Activated CD8-positive, alpha-beta T cell treated with anti-CD3 and anti-CD28 coated beads, Interleukin-2, amount 10 ng/mL, durations not matched to agents 7 days and 5 days (primary cell): ENCODE results near the gene GRHL1. TPM values are rescaled to one million over a fixed set of nuclear protein-coding genes. Genes with fewer than 3 reads are reported as not detected.
A peak's percentile ranks its signal among the peaks of the same experiment; 100 is the strongest.

Experiments used
- ATAC-seq: fragments of 150-1000 bp; cut with Tn5 transposase; one replicate; pipeline ENCODE4 v1.10.0; 2021; ENCODE audit warnings: moderate library complexity
- CTCF ChIA-PET: fragments of 350-600 bp; sonication (Branson Sonifier 250); formaldehyde crosslinking; loops from one replicate; lab custom pipeline; 2021; ENCODE audit warnings: antibody characterized with exemption; lab: Charles Lee
- POLR2A ChIA-PET: fragments of 350-600 bp; sonication (Branson Sonifier 250); formaldehyde crosslinking; loops from one replicate; lab custom pipeline; 2021; ENCODE audit warnings: antibody characterized with exemption; lab: Charles Lee
- DNase-seq: peaks from one replicate; pipeline ENCODE4 v3.0.0-alpha.2; 2020
- H3K27ac Mint-ChIP-seq: one replicate; pipeline ENCODE4 v1.8.0; 2021; ENCODE audit warnings: mild to moderate bottlenecking, mixed read lengths
- H3K27me3 Mint-ChIP-seq: one replicate; pipeline ENCODE4 v1.8.0; 2021; ENCODE audit warnings: low read depth, mixed read lengths
- H3K36me3 Mint-ChIP-seq: one replicate; pipeline ENCODE4 v1.8.0; 2021; ENCODE audit warnings: low read depth, mixed read lengths
- H3K4me1 Mint-ChIP-seq: one replicate; pipeline ENCODE4 v1.8.0; 2021; ENCODE audit warnings: low read depth, mixed read lengths
- H3K4me3 Mint-ChIP-seq: one replicate; pipeline ENCODE4 v1.8.0; 2021; ENCODE audit warnings: mild to moderate bottlenecking, mixed read lengths
- H3K9me3 Mint-ChIP-seq: one replicate; pipeline ENCODE4 v1.8.0; 2022; ENCODE audit warnings: mixed read lengths; ENCODE audit not compliant: insufficient read depth
- total RNA-seq, 2 experiments: library from RNA; stranded (reverse); gene quantifications; one replicate each; pipeline ENCODE4 v1.2.3, GENCODE V29; 2021

The GRHL1 gene
- total RNA-seq, 2 experiments from 2014 or later: 0.55 to 0.57 TPM

DNA sequence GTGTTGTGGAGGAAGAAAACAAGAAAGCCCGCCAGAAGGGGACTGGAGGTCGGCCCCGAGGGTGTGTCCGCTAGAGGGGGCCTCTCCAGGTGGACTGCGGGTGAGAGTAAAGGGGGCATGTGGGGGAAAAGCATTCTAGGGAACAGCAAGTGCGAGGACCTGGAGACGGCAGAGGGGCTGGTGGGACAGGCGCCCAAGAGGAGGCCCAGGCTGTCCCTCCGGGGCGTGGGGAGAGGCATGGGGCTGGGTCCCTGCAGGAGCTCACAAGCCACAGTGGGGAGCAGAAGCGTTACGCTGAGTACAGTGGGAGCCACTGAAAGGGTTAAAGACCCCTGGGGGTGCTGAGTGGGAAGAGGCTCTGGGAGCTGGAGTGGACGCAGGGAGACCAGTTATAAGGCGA, 90.2 kb downstream of the GRHL1 start:
- ChIA-PET CTCF (interaction anchor here (1.2 kb wide), 1 partner anchor 57 kb away, joined by 6 read pairs; no protein-coding TSS in a partner anchor), POLR2A (interaction anchor here (4.0 kb wide), 1 partner anchor 13 kb away, joined by 17 read pairs; no protein-coding TSS in a partner anchor)
- Mint-ChIP-seq H3K27me3 (peaks cover 30% of the 10 kb centered on the region), H3K36me3 (no peaks in the 10 kb centered on the region), H3K9me3 (no peaks in the 10 kb centered on the region), H3K4me1 (peaks cover 20% of the 10 kb centered on the region), H3K27ac (no peak overlapping the region), H3K4me3 (no peak overlapping the region)
- DNase-seq (no peak), ATAC-seq (no peak)

DNA sequence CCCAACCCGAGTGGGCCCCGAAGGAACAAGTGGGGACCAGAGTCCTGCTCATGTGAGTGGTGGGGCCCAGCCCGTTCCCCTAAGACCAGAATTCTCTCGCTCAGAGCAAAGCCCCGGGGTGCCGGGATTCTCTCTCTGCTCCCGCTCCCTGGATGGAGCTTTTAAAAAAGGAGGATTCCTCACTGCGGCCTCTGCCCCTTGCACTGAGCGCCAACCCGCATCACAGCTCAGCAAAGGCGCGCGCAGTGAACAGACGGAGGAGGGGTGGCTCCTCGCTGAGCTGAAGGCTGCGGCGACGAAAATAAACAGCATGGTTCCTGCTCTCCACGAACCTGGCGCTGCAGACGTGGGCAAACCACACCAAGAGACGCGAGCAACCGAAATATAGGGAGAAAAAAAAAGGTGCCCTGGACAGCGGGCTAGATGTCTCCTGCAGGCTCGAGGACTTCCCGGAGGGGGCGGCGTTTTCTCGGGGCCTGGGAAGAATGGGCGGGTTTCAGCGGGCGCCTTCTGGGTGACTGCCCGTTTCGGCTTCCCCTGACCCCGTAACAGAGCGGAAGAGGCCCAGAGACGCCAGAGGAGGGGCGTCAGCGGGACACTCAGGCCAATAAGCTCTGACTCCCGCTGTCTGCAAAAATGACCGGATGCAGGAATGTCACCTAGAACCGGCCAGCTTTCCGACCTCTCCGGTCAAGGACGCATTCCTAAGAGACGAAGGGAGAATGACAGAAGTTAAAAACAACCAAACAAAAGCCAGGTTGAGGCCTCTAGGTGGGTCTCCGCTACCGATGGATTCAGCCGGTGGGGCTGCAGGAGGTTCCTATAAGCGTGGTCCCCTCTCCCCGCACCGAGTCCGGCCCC, 91.0 kb downstream of the GRHL1 start:
- peak; percentile 40 for DNase-seq
- Mint-ChIP-seq H3K27me3 (peaks cover 30% of the 10 kb centered on the region), H3K4me1 (peaks cover 24% of the 10 kb centered on the region), H3K36me3 (peaks cover 6% of the 10 kb centered on the region), H3K9me3 (no peaks in the 10 kb centered on the region), H3K27ac (peak overlapping the region; percentile 82), H3K4me3 (peak overlapping the region; percentile 71)
- ATAC-seq: no peak
- ChIA-PET POLR2A (interaction anchor here (1.6 to 4.0 kb wide), 2 partner anchors 14 to 200 kb away, joined by 6 to 17 read pairs; partner anchors contain the start of gene TAF1B), CTCF (interaction anchor here (1.2 to 1.8 kb wide), 2 partner anchors 15 to 58 kb away, joined by 4 to 6 read pairs; no protein-coding TSS in a partner anchor)

DNA sequence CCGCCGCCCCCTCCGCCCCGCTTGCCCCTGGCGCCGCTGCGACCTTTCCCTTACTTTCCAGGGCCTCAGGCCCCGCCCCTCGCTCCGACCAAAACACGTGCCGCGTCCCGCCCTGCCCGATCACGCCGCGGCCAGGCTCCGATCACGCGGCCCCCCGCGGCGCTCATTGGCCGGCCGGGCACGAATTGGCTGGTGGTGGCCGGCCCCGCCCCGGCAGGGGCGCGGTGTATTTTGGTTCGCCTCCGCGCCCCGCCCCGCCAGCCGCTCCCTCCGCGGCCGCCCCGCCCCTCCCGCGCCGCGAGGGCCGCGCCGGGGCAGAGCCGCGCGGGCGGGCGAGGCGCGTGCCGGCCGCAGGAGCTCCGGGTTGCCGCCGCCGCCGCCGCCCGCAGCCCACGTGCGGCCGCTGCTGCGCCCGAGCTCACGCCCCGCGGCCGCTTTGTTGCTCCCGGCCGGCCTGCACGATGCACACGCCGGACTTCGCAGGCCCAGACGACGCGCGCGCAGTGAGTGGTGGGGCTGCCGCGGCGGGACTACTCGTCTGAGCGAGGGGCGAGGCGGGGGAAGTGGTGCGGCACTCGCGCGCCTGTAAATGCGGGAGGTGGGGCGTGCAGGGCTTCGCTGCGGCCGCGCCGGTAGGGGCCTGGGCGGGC, 91.9 kb downstream of the GRHL1 start, which contains the start of gene KLF11:
Gene KLF11, plus strand, starts transcription at position 295 of the 650 bp plus-strand sequence. Its CDS starts 167 bp downstream, at position 462.
- Mint-ChIP-seq H3K4me3 (peak within 1 kb of the TSS; percentile 72), H3K36me3 (peaks cover 14% of the 10 kb centered on the region), H3K9me3 (no peaks in the 10 kb centered on the region), H3K4me1 (peaks cover 24% of the 10 kb centered on the region), H3K27me3 (peaks cover 28% of the 10 kb centered on the region), H3K27ac (peak within 1 kb of the TSS; percentile 85)
- POLR2A ChIA-PET: interaction anchor here (1.2 to 4.0 kb wide), 3 partner anchors 12 to 200 kb away, joined by 3 to 17 read pairs (median 6); partner anchors contain the start of gene TAF1B
- ATAC-seq: peak; percentile 71
- CTCF ChIA-PET: interaction anchor here (1.8 to 9.8 kb wide), 3 partner anchors 16 to 229 kb away, joined by 4 to 205 read pairs (median 80); no protein-coding TSS in a partner anchor
- peak; percentile 79 for DNase-seq

DNA sequence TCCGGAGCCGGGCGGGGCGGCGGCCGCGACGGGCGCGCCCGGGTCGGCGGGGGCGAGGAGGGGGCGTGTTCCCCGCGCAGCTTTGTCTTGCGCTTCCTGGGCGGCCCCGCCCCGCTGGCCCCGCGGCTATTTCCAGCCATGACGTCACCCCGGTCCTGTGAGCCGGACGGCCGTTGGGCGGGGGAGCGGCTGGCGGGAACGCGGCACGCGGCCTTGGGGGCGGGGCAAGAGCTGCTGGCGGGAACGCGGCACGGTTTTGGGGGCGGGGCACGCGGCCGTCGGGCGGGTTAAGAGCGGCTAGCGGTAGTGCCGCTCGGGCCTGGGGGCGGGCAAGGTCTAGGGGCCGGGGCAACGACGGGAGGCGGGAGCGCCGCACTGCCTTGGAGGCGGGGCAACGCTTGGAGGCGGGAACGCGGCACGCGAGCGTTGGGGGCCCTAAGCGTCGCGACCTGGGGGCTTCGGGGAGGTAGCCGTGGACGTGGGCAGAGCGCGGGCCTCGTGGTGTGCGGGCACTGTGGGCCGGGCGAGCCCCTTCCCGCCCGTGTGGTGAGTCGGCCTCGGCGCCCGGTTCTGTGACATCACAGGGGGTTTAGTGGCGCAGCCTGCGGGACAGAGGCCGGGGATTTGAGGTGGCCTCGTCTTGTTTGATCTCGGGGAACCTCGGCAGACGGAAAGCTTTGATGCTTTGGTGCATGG, 92.6 kb downstream of the GRHL1 start:
- Mint-ChIP-seq H3K27ac (peak overlapping the region; percentile 85), H3K4me1 (peaks cover 24% of the 10 kb centered on the region), H3K4me3 (peak overlapping the region; percentile 72), H3K36me3 (peaks cover 14% of the 10 kb centered on the region), H3K27me3 (peaks cover 23% of the 10 kb centered on the region), H3K9me3 (no peaks in the 10 kb centered on the region)
- ATAC-seq (peak; percentile 74), DNase-seq (peak; percentile 94)
- POLR2A ChIA-PET: interaction anchor here (0.6 to 4.0 kb wide), 6 partner anchors 12 to 201 kb away, joined by 3 to 17 read pairs (median 5); partner anchors contain the start of gene TAF1B
- CTCF ChIA-PET: interaction anchor here (1.1 to 9.8 kb wide), 5 partner anchors 16 to 244 kb away, joined by 4 to 205 read pairs (median 6); no protein-coding TSS in a partner anchor

DNA sequence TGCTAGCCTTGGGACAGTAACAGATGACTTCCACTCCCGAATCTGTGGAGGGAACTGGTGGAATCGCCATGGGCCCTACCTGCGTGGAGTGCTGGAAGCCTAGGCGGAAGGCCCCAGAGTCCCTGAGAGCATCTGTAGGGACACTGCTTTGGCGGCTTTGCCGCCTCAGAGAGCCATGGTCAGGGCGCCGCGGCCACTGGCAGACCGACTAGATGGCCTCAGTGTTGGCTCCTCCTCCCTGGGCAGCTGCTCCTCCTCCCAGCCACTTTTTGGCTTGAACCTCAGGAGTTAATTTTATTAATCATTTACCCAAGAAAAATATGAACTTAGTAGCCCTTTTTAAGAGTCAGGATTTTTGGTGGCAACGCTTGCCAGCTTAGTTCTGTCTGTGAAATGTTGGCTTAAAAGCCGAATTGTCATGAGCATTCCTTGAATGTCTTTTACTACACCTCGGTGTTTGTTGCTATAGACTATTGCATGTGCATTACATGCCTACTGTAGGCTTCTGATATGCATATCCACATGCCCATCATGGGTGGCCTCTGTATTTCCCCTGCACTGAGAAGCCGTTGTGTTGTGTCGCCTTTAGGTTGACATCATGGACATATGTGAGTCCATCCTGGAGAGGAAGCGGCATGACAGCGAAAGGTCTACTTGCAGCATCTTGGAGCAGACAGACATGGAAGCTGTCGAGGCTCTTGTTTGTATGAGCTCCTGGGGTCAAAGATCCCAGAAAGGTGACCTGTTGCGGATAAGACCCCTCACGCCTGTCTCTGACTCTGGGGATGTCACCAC, 94.3 kb downstream of the GRHL1 start:
- POLR2A ChIA-PET: interaction anchor here (0.6 kb wide), 1 partner anchor 35 kb away, joined by 3 read pairs; no protein-coding TSS in a partner anchor

DNA sequence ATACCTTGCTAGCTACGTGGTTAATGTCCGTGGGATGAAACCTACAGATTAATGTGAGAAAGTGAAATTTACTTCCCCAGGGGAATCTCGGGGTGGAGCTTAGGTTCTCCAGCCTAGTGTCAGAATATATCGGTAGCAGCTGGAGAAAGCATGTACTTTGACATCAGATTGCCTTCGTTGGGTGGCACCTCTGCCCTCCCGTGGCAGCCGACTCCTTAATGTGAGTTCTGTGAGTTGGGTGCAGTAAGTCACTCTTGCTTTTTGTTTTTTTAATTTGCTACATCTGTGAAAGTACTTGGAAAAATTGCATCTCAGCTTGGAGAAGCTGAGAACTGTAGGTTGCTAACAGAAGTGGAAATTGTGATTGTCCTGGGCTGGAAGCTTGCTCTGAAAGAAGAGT, 95.4 kb downstream of the GRHL1 start:
- POLR2A ChIA-PET: interaction anchor here (0.7 to 1.5 kb wide), 3 partner anchors 18 to 624 kb away, joined by 3 to 6 read pairs (median 4); no protein-coding TSS in a partner anchor
- H3K4me3 Mint-ChIP-seq: no peak overlapping the region
- peaks cover 6% of the 10 kb centered on the region for H3K27me3 Mint-ChIP-seq
- peaks cover 24% of the 10 kb centered on the region for H3K4me1 Mint-ChIP-seq
- H3K27ac Mint-ChIP-seq: no peak overlapping the region
- no peak for DNase-seq
- no peak for ATAC-seq
- CTCF ChIA-PET: interaction anchor here (0.9 to 9.8 kb wide), 12 partner anchors 11 to 363 kb away, joined by 3 to 205 read pairs (median 9); partner anchors contain the start of gene TAF1B
- H3K9me3 Mint-ChIP-seq: no peaks in the 10 kb centered on the region
- H3K36me3 Mint-ChIP-seq: peaks cover 14% of the 10 kb centered on the region

More for the DNA sequence above, 94.3 kb downstream of the GRHL1 start:
- DNase-seq (no peak), ATAC-seq (no peak)
- peak overlapping the region; percentile 40 for H3K4me3 Mint-ChIP-seq
- CTCF ChIA-PET: interaction anchor here (1.1 to 9.8 kb wide), 9 partner anchors 10 to 364 kb away, joined by 3 to 205 read pairs (median 5); no protein-coding TSS in a partner anchor
- peaks cover 14% of the 10 kb centered on the region for H3K36me3 Mint-ChIP-seq
- peaks cover 14% of the 10 kb centered on the region for H3K27me3 Mint-ChIP-seq
- H3K27ac Mint-ChIP-seq: no peak overlapping the region
- peaks cover 24% of the 10 kb centered on the region for H3K4me1 Mint-ChIP-seq
- H3K9me3 Mint-ChIP-seq: no peaks in the 10 kb centered on the region

DNA sequence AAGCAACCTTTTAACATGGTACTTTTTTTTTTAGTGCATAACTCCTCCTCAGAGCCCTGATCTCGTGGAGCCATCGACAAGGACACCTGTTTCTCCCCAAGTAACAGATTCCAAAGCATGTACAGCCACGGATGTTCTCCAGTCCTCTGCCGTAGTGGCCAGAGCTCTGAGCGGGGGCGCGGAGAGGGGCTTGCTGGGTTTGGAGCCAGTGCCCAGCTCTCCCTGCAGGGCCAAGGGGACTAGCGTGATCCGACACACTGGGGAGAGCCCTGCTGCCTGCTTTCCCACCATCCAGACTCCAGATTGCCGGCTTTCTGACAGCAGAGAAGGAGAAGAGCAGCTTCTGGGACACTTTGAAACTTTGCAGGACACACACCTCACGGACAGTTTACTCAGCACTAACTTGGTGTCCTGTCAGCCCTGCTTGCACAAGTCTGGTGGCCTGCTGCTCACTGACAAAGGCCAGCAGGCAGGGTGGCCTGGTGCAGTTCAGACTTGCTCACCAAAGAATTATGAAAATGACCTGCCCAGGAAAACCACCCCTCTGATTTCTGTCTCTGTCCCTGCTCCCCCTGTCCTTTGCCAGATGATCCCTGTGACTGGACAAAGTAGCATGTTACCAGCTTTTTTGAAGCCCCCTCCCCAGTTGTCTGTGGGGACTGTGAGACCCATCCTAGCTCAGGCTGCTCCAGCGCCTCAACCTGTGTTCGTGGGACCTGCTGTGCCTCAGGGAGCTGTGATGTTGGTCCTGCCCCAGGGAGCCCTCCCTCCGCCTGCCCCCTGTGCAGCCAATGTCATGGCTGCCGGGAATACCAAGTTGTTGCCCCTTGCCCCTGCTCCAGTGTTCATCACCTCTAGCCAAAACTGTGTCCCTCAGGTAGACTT, 96.4 kb downstream of the GRHL1 start:
- no peak overlapping the region for H3K4me3 Mint-ChIP-seq
- H3K9me3 Mint-ChIP-seq: no peaks in the 10 kb centered on the region
- H3K27me3 Mint-ChIP-seq: peaks cover under 1% of the 10 kb centered on the region
- no peak for ATAC-seq
- ChIA-PET POLR2A (interaction anchor here (0.6 to 1.5 kb wide), 3 partner anchors 19 to 234 kb away, joined by 3 to 6 read pairs (median 3); no protein-coding TSS in a partner anchor), CTCF (interaction anchor here (1.1 to 9.8 kb wide), 13 partner anchors 10 to 277 kb away, joined by 3 to 205 read pairs (median 11); partner anchors contain the start of gene TAF1B)
- H3K27ac Mint-ChIP-seq: no peak overlapping the region
- H3K36me3 Mint-ChIP-seq: peaks cover 19% of the 10 kb centered on the region
- no peak for DNase-seq
- peaks cover 17% of the 10 kb centered on the region for H3K4me1 Mint-ChIP-seq

DNA sequence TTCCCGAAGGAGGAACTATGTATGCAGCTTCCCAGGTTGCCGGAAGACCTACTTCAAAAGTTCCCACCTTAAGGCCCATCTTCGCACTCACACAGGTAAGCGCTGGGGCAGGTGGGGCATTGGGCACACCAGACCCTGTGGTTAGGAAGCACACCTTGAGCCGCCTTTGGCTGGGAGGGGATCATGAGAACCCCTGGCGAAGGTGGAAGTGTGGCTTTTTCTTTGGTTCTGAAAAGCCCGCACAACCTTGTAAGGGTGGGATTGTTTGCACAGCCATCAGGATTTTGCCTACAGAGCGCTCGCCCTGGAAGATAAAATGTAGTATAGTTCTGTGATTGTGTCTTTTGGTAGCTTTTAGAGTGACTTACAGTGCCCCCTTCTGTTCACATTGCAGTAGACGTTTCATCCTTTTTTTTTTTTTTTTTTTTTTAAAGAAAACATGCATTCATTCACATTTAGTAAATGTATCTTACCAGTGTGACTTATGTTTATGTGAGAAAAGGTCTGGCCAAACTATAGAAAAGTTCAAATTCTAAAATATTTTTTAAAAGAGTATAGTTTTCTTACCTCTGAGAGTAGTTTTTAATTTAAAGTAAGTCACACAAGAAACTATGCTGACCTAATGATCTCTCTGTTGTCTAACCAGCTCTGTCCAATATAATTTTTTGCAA, 97.1 kb downstream of the GRHL1 start:
- Mint-ChIP-seq H3K9me3 (no peaks in the 10 kb centered on the region), H3K4me3 (no peak overlapping the region), H3K4me1 (peaks cover 16% of the 10 kb centered on the region), H3K27ac (no peak overlapping the region), H3K36me3 (peaks cover 23% of the 10 kb centered on the region), H3K27me3 (no peaks in the 10 kb centered on the region)
- ChIA-PET CTCF (interaction anchor here (0.7 to 9.8 kb wide), 17 partner anchors 9 to 278 kb away, joined by 3 to 205 read pairs (median 4); partner anchors contain the start of gene TAF1B), POLR2A (interaction anchor here (1.5 kb wide), 1 partner anchor 20 kb away, joined by 6 read pairs; no protein-coding TSS in a partner anchor)
- peak; percentile 44 for DNase-seq
- ATAC-seq: no peak
